NCI-H446 treated with DMSO at 0.1 percent for 48 hours (cell line): ENCODE measurements around the gene HEATR5B.
"Not testable (repeated sequence)": the region's sequence is repeated elsewhere in the genome, so short reads cannot be mapped to it uniquely, and the experiment has no call there.

Source experiments
- DNase-seq: peaks from one replicate; lab custom pipeline; 2025; lab: John Stamatoyannopoulos, UW

Gene HEATR5B

DNA sequence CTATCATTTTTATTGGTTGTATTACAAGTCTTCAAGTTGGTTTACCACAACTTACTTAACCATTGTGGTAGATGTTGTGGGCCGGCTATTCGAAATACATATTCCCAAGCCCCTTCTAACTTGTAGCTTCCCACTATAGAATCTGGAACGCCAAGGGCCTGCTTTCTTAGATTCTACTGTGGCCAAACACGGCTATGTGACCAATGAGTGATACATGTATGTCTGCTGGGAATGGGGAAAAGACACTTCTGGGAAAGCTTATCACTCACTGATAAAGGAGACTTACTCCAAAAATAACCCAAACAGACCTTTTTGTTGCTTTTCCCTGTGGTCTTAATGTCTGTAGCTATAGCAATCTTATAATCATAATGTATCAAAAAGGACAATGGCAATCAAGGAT, 142.3 kb downstream of the HEATR5B start:
- DNase-seq = no peak

DNA sequence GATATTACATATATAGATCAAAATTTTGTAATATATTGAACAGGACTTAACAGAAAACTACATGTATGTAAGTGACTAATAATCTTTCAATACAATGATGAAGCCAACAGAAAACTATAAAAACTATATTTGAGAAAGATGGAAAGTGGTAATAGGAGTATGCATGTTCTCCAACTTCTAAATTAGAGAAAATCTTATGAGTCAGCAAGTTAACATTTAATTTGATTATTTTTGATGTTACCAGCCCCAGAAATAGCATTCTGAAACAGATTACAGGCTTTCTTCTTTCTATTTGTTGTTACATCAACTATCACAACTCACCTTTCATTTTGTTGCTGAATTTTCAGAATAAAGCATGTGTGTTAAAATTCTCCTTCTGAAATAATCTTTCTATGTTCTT, 147.6 kb downstream of the HEATR5B start:
- DNase-seq = not testable (repeated sequence)

DNA sequence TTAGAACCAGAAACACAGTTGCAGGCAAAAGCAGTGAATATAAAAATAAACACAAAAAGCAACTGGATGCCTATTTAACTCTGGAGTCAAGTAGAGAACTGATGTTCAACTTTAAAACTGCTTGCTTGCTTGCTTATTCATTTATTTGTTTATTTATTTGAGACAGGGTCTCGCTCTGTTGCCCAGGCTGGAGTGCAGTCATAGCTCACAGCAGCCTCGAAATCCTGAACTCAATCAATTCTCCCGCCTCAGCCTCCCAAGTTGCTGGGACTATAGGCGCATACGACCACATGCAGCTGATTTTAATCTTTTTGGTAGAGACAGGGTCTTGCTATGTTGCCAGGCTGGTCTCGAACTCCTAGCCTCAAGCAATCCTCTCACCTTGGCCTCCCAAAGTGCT, 152.5 kb downstream of the HEATR5B start:
- DNase-seq = not testable (repeated sequence)
